ENCODE data around the gene VPS4B.
"Not testable (repeated sequence)": the region's sequence is repeated elsewhere in the genome, so short reads cannot be mapped to it uniquely, and the experiment has no call there.

The VPS4B gene

GRCh38 chr18:63367053-63367953, 55.0 kb downstream of the VPS4B start, which contains the start of gene KDSR:
Gene KDSR (minus strand): TSS chr18:63367206. CDS start chr18:63367118, 88 bp downstream.
- peak; percentile 99 for DNase-seq

GRCh38 chr18:63366213-63367052, 55.8 kb downstream of the VPS4B start:
- DNase-seq, result peak; percentile 42

- no peak for DNase-seq
These were observed 56.4 kb downstream of the VPS4B start for GRCh38 chr18:63365876-63366212.

GRCh38 chr18:63363951-63364350, 58.3 kb downstream of the VPS4B start:
- DNase-seq, result no peak

- not testable (repeated sequence) for DNase-seq
These were observed 58.9 kb downstream of the VPS4B start for GRCh38 chr18:63363420-63363819.

GRCh38 chr18:63356272-63356896, 65.9 kb downstream of the VPS4B start:
- DNase-seq, result no peak

GRCh38 chr18:63350230-63350629, 72.0 kb downstream of the VPS4B start:
- DNase-seq, result no peak

GRCh38 chr18:63348508-63349136, 73.7 kb downstream of the VPS4B start:
- DNase-seq, result no peak

- DNase-seq, result no peak
These were observed 75.6 kb downstream of the VPS4B start for GRCh38 chr18:63346480-63347183.

- no peak for DNase-seq
These were observed 76.2 kb downstream of the VPS4B start for GRCh38 chr18:63346031-63346430.

GRCh38 chr18:63344918-63345317, 77.4 kb downstream of the VPS4B start:
- no peak for DNase-seq

GRCh38 chr18:63344263-63344662, 78.0 kb downstream of the VPS4B start:
- DNase-seq, result no peak

GRCh38 chr18:63342206-63342605, 80.1 kb downstream of the VPS4B start:
- no peak for DNase-seq

- DNase-seq, result peak; percentile 23
These were observed 82.3 kb downstream of the VPS4B start for GRCh38 chr18:63339920-63340484.
